Measurements from ENCODE around the gene ZFPM1. TPM values are rescaled to one million over a fixed set of nuclear protein-coding genes. Genes with fewer than 3 reads are reported as not detected.

The ZFPM1 gene
- total and polyA plus RNA-seq, 10 donors: 2.3 to 25.3 (median 8.9) TPM

DNA sequence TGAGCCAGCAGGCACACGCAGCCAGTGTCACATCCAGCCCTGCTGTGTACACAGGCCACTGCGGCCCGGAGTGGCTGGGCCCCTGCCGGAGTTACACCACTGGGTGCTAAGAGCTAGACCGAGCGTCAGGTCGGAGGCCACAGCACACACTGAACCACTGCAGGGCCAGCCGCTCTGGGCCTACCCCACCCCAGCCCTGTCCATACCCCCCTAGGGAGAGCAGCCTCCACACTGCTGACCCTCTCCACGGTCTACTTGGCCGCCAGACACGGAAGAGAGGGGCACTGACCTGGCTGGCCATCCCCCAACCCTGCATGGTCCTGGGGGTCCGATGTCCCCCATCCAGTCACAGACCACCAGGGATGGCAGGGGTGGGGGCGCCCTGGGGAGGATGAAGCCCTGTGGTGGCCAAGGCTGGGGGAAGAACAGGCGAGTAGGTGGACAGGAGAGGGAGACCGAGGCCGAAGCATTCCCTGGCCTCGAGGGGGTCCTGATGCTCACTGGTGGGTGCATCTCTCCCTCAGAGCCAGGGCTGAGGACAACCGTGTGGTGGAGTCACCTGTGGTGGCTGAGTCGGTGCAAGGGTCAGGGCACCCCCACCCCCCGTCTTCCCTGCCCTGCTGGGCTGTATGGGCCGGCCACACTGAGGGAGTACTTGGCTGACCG is 82.2 kb downstream of the ZFPM1 start:
- H3K27me3 ChIP-seq (replicated peaks in 1 of 7): peaks cover 0 to 16% (median 7%) of the 10 kb centered on the region in 7 donors
- intact Hi-C loops (cut with DNase I; ENCODE audit: low total_unique reads): no loop called here
- H3K36me3 ChIP-seq: peaks cover 0 to 33% (median under 1%) of the 10 kb centered on the region in 6 donors
- WGBS, 5 donors: 84 to 95% (median 92%) methylated on average over 19 to 22 of the region's 22 CpGs
- DNase-seq: peak; percentile 84
- H3K9me3 ChIP-seq: no peaks in the 10 kb centered on the region
- TF ChIP-seq, protein P1, sequence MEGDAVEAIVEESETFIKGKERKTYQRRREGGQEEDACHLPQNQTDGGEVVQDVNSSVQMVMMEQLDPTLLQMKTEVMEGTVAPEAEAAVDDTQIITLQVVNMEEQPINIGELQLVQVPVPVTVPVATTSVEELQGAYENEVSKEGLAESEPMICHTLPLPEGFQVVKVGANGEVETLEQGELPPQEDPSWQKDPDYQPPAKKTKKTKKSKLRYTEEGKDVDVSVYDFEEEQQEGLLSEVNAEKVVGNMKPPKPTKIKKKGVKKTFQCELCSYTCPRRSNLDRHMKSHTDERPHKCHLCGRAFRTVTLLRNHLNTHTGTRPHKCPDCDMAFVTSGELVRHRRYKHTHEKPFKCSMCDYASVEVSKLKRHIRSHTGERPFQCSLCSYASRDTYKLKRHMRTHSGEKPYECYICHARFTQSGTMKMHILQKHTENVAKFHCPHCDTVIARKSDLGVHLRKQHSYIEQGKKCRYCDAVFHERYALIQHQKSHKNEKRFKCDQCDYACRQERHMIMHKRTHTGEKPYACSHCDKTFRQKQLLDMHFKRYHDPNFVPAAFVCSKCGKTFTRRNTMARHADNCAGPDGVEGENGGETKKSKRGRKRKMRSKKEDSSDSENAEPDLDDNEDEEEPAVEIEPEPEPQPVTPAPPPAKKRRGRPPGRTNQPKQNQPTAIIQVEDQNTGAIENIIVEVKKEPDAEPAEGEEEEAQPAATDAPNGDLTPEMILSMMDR (IDR thresholded peaks at IDR 0.05 in 8 of 11, conservative IDR thresholded peaks at IDR 0.05 in 3 of 11): no peak
- TF ChIP-seq POLR2AphosphoS5 (IDR thresholded peaks at IDR 0.05): peak in 1 of 3 donors; percentile 48
- peak overlapping the region; percentile 14 to 86 (median 48) for H3K4me3 ChIP-seq
- H3K27ac ChIP-seq: peak overlapping the region in 5 of 8 donors; percentile 4 to 95 (median 89)
- peaks cover 9 to 55% (median 28%) of the 10 kb centered on the region in 6 donors for H3K4me1 ChIP-seq

DNA sequence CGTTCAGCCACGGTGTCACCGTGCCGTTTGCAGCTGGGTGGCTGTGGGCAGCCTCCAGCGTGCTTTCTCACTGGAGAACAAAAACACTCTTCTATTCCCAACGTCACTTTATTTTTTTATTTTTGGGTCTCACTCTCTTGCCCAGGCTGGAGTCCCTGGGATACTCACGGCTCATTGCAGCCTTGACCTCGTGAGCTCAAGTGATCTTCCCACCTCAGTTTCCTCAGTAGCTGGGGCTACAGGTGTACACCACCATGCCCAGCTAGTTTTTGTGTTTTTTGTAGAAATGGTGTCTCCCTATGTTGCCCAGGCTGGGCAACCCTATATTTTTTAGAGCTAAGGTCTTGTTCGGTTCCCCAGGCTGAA is 82.8 kb downstream of the ZFPM1 start:
- Histone ChIP-seq H3K36me3 (peaks cover 0 to 28% (median 0%) of the 10 kb centered on the region in 6 donors), H3K4me3 (no peak overlapping the region), H3K9me3 (no peaks in the 10 kb centered on the region), H3K27me3 (replicated peaks in 1 of 7) (peaks cover 0 to 22% (median 12%) of the 10 kb centered on the region in 7 donors), H3K4me1 (peaks cover 9 to 61% (median 32%) of the 10 kb centered on the region in 6 donors), H3K27ac (peak overlapping the region in 2 of 8 donors; percentile 89 to 95)
- TF ChIP-seq, protein P1 (IDR thresholded peaks at IDR 0.05 in 8 of 11, conservative IDR thresholded peaks at IDR 0.05 in 3 of 11): no peak
- TF ChIP-seq POLR2A (IDR thresholded peaks at IDR 0.05): no peak
- TF ChIP-seq POLR2AphosphoS5 (IDR thresholded peaks at IDR 0.05): peak in 1 of 3 donors; percentile 2
- WGBS, 5 donors: 86 to 93% (median 90%) methylated on average over 9 of the region's 9 CpGs
- intact Hi-C loops (cut with DNase I; ENCODE audit: low total_unique reads): no loop called here
- no peak for DNase-seq

DNA sequence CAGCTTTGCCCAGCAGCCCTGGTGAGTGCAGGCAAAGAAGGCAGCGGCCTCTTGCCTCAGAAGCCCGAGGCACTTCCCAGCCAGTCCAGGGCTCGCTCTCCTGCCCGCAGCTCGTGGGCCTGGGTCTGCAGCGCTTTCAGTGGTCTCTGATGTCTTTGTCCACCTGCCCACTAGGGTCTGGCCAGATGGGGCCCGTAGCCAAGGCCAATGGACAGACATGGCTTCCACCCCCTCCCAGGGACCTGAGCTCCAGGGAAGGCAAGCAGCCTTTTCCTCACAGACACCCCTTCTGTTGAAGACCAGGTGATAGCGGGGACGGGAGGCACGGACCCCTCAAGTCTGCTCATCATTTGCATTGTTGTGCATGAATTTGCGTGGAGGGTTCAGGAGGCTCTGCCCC is 83.4 kb downstream of the ZFPM1 start:
- Histone ChIP-seq H3K27ac (no peak overlapping the region), H3K4me1 (peaks cover 9 to 64% (median 35%) of the 10 kb centered on the region in 6 donors), H3K9me3 (no peaks in the 10 kb centered on the region), H3K27me3 (replicated peaks in 1 of 7) (peaks cover 0 to 27% (median 12%) of the 10 kb centered on the region in 7 donors), H3K36me3 (peaks cover 0 to 23% (median 0%) of the 10 kb centered on the region in 6 donors), H3K4me3 (no peak overlapping the region)
- DNase-seq: no peak
- no peak for TF ChIP-seq POLR2A (IDR thresholded peaks at IDR 0.05)
- TF ChIP-seq POLR2AphosphoS5 (IDR thresholded peaks at IDR 0.05): peak in 1 of 3 donors; percentile 37
- intact Hi-C loops (cut with DNase I; ENCODE audit: low total_unique reads): no loop called here
- WGBS, 5 donors: 87 to 94% (median 92%) methylated on average over 9 to 11 of the region's 11 CpGs

DNA sequence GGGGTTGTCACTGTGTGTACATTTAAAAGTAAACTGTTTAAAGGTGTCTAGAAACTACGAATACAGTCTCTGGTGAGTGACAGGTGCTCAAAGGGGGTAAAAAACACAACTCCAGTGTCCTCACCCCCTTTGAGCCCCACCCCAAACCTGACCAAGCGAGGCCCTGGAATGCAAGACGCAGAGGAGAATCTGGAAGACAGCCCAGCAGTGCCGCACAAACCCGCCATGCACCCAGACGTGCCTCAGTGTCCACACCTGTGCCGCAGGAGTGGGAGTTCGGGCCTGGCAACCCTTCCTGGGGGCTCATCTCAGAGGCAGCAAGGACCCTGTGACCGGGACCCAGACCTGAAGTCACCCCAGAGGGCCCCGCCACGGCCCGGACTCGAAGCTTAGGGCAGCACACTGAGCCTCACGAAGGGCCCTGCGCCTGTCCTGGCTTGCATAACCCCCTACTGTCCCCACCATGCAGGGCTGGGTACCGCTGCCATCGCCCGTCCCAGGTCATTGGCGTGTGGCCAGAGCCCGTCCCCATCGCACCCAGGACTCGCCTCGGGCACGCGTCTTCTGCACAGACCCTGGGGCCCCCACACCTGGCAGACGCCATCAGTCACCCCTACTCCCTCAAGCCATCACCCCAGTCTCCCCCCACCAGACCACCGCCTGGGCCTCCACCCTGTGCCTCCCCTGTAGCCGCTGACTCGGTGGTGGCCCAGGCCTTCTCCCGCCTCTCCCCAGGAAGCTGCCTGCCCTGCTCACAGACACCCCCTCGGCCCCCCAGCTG is 84.1 kb downstream of the ZFPM1 start:
- Histone ChIP-seq H3K9me3 (peaks cover 0 to 4% (median 1%) of the 10 kb centered on the region in 8 donors), H3K27me3 (replicated peaks in 1 of 7) (peaks cover 0 to 34% (median 12%) of the 10 kb centered on the region in 7 donors), H3K4me1 (peaks cover 9 to 60% (median 32%) of the 10 kb centered on the region in 6 donors), H3K27ac (no peak overlapping the region), H3K4me3 (no peak overlapping the region), H3K36me3 (peaks cover 0 to 16% (median 0%) of the 10 kb centered on the region in 6 donors)
- no peak for DNase-seq
- TF ChIP-seq, protein P1 (IDR thresholded peaks at IDR 0.05 in 8 of 11, conservative IDR thresholded peaks at IDR 0.05 in 3 of 11): no peak
- TF ChIP-seq POLR2AphosphoS5 (IDR thresholded peaks at IDR 0.05) (peak in 1 of 3 donors; percentile 65), POLR2A (IDR thresholded peaks at IDR 0.05) (no peak)
- intact Hi-C loops (cut with DNase I; ENCODE audit: low total_unique reads): no loop called here
- WGBS, 5 donors: 80 to 91% (median 87%) methylated on average over 19 to 31 of the region's 31 CpGs
